Loucy (cell line): ENCODE measurements around the gene EME2.

Experiments
- H2AFZ ChIP-seq: fragments of 200-600 bp; sonication (generic); 2 replicates; pipeline ENCODE4 v1.6.0; 2016; ENCODE audit warnings: antibody characterized with exemption, mild to moderate bottlenecking, low read length, moderate library complexity
- H3F3A ChIP-seq: fragments of 200-600 bp; 2 replicates; pipeline ENCODE4 v1.6.0; 2016; ENCODE audit warnings: antibody characterized with exemption, low read depth, mild to moderate bottlenecking
- H3K27me3 ChIP-seq: fragments of 200-600 bp; sonication (generic); 2 replicates; pipeline ENCODE4 v1.6.1; 2014; ENCODE audit warnings: low read length, mild to moderate bottlenecking; ENCODE audit not compliant: insufficient read depth, poor library complexity, severe bottlenecking
- H3K36me3 ChIP-seq: fragments of 200-600 bp; sonication (generic); 2 replicates; pipeline ENCODE4 v1.6.1; 2016; ENCODE audit warnings: low read length; ENCODE audit not compliant: insufficient read depth
- H3K4me1 ChIP-seq: fragments of 200-600 bp; sonication (generic); 2 replicates; pipeline ENCODE4 v1.5.1; 2014; ENCODE audit warnings: low read length, mild to moderate bottlenecking; ENCODE audit not compliant: insufficient read depth, poor library complexity, severe bottlenecking
- H3K4me2 ChIP-seq: fragments of 200-600 bp; sonication (generic); 2 replicates; pipeline ENCODE4 v1.6.0; 2014; ENCODE audit warnings: antibody characterized with exemption, low read length, low read depth, mild to moderate bottlenecking; ENCODE audit not compliant: poor library complexity, severe bottlenecking
- H3K4me3 ChIP-seq: fragments of 200-600 bp; sonication (generic); 2 replicates; pipeline ENCODE4 v1.5.1; 2014; ENCODE audit warnings: low read length, mild to moderate bottlenecking, mixed read lengths; ENCODE audit not compliant: poor library complexity, severe bottlenecking
- H3K79me2 ChIP-seq: fragments of 200-600 bp; sonication (generic); 2 replicates; pipeline ENCODE4 v1.6.1; 2014; ENCODE audit warnings: low read length; ENCODE audit not compliant: insufficient read depth
- H3K9ac ChIP-seq: fragments of 200-600 bp; sonication (generic); 2 replicates; pipeline ENCODE4 v1.6.0; 2014; ENCODE audit warnings: mild to moderate bottlenecking, low read depth, low read length, moderate library complexity; ENCODE audit not compliant: poor library complexity, severe bottlenecking
- H3K9me2 ChIP-seq: fragments of 200-600 bp; sonication (generic); replicated peaks from 2 replicates; pipeline ENCODE4 v1.6.1; 2016; ENCODE audit warnings: low read depth, low read length, mixed read lengths
- H3K9me3 ChIP-seq: fragments of 200-600 bp; sonication (generic); 2 replicates; pipeline ENCODE4 v1.6.1; 2014; ENCODE audit warnings: mild to moderate bottlenecking, antibody characterized with exemption, low read length, low read depth; ENCODE audit not compliant: insufficient read depth
- H4K20me1 ChIP-seq: fragments of 200-600 bp; sonication (generic); 2 replicates; pipeline ENCODE4 v1.6.0; 2014; ENCODE audit warnings: antibody characterized with exemption, low read length, mild to moderate bottlenecking; ENCODE audit not compliant: insufficient read depth, poor library complexity, severe bottlenecking
- EZH2phosphoT487 ChIP-seq: fragments of 200-600 bp; IDR thresholded peaks from 2 replicates; pipeline ENCODE4 v1.6.1; 2018; ENCODE audit warnings: antibody characterized with exemption, mild to moderate bottlenecking, moderate library complexity, borderline replicate concordance
- TF ChIP-seq, protein P1 (sequence below): fragments of 200-600 bp; sonication (generic); conservative IDR thresholded peaks from 2 replicates; pipeline ENCODE4 v1.5.1; 2014; ENCODE audit warnings: mild to moderate bottlenecking, antibody characterized with exemption, low read length

EME2 gene

DNA sequence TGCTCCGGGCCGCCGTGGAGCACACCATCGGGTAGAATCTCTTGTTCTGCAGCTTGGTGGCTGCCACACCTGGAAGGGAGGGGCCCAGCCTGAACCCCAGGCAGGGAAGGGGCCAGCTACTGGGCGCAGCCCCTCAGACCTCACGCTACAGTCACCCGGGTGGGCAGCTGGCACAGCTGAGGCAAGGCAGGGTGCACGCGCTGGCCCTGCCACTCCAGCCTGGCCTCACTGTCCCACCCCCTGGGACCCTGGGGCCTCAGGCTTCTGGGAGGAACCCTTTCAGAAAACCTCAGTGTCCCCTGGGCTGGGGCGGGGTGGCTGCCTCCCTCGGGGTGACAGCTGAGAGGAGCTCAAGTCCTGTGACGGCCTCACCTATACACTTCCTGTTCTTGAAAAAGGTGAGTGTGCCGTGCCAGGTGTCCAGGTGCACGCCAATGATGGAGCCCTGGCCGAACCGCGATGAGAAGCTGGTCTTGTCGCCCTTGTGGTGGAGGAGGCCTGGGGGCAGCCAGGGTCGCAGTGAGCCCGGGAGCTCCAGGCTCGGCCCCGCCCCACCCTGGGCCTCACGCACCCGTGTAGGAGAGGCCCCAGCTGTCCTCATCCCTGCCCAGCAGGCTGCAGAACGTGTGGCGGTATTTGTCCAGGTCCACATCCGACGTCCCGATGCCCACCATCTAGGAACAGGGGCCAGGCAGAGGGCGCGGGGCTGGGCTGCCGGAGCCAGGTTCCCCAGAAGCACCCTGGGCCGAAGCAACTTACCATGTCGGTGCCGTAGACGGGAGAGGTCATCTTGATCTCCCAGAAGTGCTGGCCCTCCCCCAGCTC, 5.0 kb downstream of the EME2 start:
- H3K9me3 ChIP-seq, result no peaks in the 10 kb centered on the region
- peaks cover 12% of the 10 kb centered on the region for H4K20me1 ChIP-seq
- TF ChIP-seq, protein P1, sequence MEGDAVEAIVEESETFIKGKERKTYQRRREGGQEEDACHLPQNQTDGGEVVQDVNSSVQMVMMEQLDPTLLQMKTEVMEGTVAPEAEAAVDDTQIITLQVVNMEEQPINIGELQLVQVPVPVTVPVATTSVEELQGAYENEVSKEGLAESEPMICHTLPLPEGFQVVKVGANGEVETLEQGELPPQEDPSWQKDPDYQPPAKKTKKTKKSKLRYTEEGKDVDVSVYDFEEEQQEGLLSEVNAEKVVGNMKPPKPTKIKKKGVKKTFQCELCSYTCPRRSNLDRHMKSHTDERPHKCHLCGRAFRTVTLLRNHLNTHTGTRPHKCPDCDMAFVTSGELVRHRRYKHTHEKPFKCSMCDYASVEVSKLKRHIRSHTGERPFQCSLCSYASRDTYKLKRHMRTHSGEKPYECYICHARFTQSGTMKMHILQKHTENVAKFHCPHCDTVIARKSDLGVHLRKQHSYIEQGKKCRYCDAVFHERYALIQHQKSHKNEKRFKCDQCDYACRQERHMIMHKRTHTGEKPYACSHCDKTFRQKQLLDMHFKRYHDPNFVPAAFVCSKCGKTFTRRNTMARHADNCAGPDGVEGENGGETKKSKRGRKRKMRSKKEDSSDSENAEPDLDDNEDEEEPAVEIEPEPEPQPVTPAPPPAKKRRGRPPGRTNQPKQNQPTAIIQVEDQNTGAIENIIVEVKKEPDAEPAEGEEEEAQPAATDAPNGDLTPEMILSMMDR, result no peak
- TF ChIP-seq EZH2phosphoT487, result no peak
- no peak overlapping the region for H2AFZ ChIP-seq
- H3K4me3 ChIP-seq, result no peak overlapping the region
- H3K36me3 ChIP-seq, result no peaks in the 10 kb centered on the region
- H3K4me1 ChIP-seq, result no peaks in the 10 kb centered on the region
- no peak overlapping the region for H3K4me2 ChIP-seq
- no peaks in the 10 kb centered on the region for H3F3A ChIP-seq
- H3K9me2 ChIP-seq, result no peaks in the 10 kb centered on the region
- H3K79me2 ChIP-seq, result peaks cover 34% of the 10 kb centered on the region
- no peaks in the 10 kb centered on the region for H3K27me3 ChIP-seq
- H3K9ac ChIP-seq, result no peak overlapping the region

DNA sequence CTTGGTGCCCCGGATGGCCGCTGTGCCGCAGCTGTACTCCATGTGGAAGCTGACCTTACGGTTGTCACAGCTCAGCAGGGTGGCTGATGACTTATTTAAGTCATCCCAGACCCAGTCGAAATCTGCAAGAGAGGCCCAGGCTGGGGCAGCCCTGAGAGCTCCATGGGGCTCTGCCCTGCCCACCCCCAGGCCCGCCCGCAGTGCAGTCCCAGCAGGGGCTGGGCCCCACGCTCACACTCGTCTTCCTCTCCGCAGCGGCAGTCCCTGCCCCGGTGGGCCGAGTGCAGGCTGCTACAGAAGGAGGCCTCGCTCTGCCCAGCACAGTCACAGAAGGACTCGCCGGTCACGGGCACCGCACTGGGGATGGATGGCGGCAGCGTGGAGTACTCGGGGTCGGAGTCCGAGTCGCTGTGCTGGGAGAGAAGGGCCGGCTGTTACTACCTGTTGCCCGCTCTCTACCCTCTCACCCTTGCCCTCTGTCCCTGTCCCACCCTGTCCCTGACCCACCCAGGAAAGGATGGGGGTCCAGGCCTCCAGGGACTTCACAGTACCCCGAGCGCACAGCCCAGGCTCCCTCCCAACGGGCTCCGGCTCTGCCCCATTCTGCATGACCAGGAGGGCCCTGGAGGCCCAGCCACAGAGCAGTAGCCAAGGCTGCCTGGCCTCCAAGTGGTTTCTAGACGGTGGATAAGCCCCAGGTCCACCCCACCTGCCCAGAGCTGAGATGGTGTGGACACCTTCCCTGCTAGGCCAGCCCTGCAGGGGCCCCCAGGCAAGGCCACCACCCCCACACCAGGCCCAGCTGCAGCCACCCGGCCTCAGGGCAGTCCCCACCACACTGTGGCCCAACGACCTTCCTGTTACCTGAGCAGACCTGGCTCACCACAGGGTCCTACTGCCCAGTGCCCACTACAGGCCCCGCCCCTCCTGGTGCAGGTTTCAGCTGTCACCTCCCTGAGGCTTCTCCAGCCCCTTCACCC, 5.9 kb downstream of the EME2 start:
- Histone ChIP-seq H3F3A (no peaks in the 10 kb centered on the region), H2AFZ (no peak overlapping the region), H3K27me3 (no peaks in the 10 kb centered on the region), H3K4me1 (no peaks in the 10 kb centered on the region), H3K9ac (no peak overlapping the region), H3K9me2 (no peaks in the 10 kb centered on the region), H3K4me2 (no peak overlapping the region), H3K36me3 (no peaks in the 10 kb centered on the region), H4K20me1 (peaks cover 12% of the 10 kb centered on the region), H3K9me3 (no peaks in the 10 kb centered on the region), H3K4me3 (no peak overlapping the region), H3K79me2 (peaks cover 38% of the 10 kb centered on the region)
- TF ChIP-seq EZH2phosphoT487, result no peak
- TF ChIP-seq, protein P1, result no peak

DNA sequence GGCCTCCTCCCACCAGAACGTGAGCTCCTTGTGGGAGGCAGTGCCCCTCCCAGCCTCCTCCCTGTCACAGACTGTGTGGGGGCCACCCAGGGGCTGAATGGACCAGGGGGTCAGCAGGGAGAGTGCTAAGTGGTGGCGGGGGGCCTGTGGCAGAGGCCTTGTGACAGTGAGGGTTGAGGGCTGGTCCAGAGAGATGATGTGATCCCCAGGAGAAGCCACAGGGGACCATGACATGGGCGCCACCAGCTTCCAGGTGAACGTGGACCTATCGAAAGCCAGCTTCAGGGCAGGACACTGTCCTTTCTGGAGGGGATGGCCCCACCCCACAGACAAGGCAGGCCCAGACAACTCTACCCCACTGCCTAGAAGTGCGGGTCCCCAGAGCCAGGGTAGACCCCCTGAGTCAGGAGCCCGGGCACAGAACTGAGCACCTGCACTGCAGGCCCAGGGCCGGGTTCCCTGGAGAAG, 6.7 kb downstream of the EME2 start:
- no peaks in the 10 kb centered on the region for H3K27me3 ChIP-seq
- no peaks in the 10 kb centered on the region for H3K36me3 ChIP-seq
- H3K9ac ChIP-seq, result no peak overlapping the region

More for the DNA sequence above, 6.7 kb downstream of the EME2 start:
- TF ChIP-seq EZH2phosphoT487, result no peak
- TF ChIP-seq, protein P1, result no peak
- no peaks in the 10 kb centered on the region for H3K9me3 ChIP-seq
- H3K4me1 ChIP-seq, result no peaks in the 10 kb centered on the region
- H4K20me1 ChIP-seq, result peaks cover 7% of the 10 kb centered on the region
- H2AFZ ChIP-seq, result no peak overlapping the region
- no peaks in the 10 kb centered on the region for H3K9me2 ChIP-seq
- H3K79me2 ChIP-seq, result peaks cover 40% of the 10 kb centered on the region
- no peaks in the 10 kb centered on the region for H3F3A ChIP-seq
- H3K4me2 ChIP-seq, result no peak overlapping the region
- H3K4me3 ChIP-seq, result no peak overlapping the region
